HG02840 (cell line): ENCODE data around the gene KCNAB3.

ENCODE experiments used
- ATAC-seq: cut with Tn5 transposase; IDR thresholded peaks from one replicate; pipeline ENCODE4 v1.9.1; 2021; ENCODE audit warnings: mild to moderate bottlenecking, moderate library complexity, moderate number of reproducible peaks; ENCODE audit not compliant: unreplicated experiment, low FRiP score

Gene KCNAB3

GRCh38 chr17:7881276-7882054 is 48.2 kb downstream of the KCNAB3 start:
- ATAC-seq = no peak

- ATAC-seq = no peak
Measured at GRCh38 chr17:7880076-7880868, 49.4 kb downstream of the KCNAB3 start.

GRCh38 chr17:7878234-7878633 is 51.4 kb downstream of the KCNAB3 start:
- no peak for ATAC-seq

GRCh38 chr17:7875804-7876370 is 53.8 kb downstream of the KCNAB3 start:
- ATAC-seq = no peak

- no peak for ATAC-seq
Measured at GRCh38 chr17:7873051-7873450, 56.6 kb downstream of the KCNAB3 start.
